ENCODE measurements around the gene ISM1. TPM values are rescaled to one million over a fixed set of nuclear protein-coding genes. Genes with fewer than 3 reads are reported as not detected.

ISM1 gene
- polyA plus RNA-seq, 3 donors = not detected

GRCh38 chr20:13318871-13319521, 97.9 kb downstream of the ISM1 start:
- no peak overlapping the region for H3K9ac ChIP-seq (ENCODE audit: insufficient read depth, low read length, poor library complexity, severe bottlenecking)
- Mint-ChIP-seq H3K4me1 (no peaks in the 10 kb centered on the region), H3K27me3 (ENCODE audit: low read depth in 3 of 3) (peaks cover 0 to 5% (median 2%) of the 10 kb centered on the region in 3 donors), H3K27ac (no peak overlapping the region), H3K4me3 (no peak overlapping the region), H3K9me3 (peaks cover 0 to 5% (median 2%) of the 10 kb centered on the region in 7 donors), H3K36me3 (no peaks in the 10 kb centered on the region)
- no peaks in the 10 kb centered on the region for H3K79me2 ChIP-seq (ENCODE audit: insufficient read depth, low read length)
- H3K4me2 ChIP-seq (replicated peaks; ENCODE audit: extremely low read depth, low read length, poor library complexity, severe bottlenecking) = no peak overlapping the region
- H3K27me3 ChIP-seq (ENCODE audit: control insufficient read depth in 2 of 2, insufficient read depth in 2 of 2, low read length in 2 of 2) = no peaks in the 10 kb centered on the region
- H3K27ac ChIP-seq (ENCODE audit: low read depth in 1 of 2, low read length in 2 of 2) = no peak overlapping the region
- no peak overlapping the region for H3K4me3 ChIP-seq (replicated peaks in 1 of 3; ENCODE audit: low read depth in 2 of 3, low read length in 3 of 3)
- H4K20me1 ChIP-seq (ENCODE audit: insufficient read depth, low read length) = no peaks in the 10 kb centered on the region
- 90% methylated on average over 2 of the region's 5 CpGs for WGBS (ENCODE audit: insufficient coverage)
- H3K4me1 ChIP-seq (ENCODE audit: control insufficient read depth in 1 of 2, insufficient read depth in 2 of 2, low read length in 2 of 2) = no peaks in the 10 kb centered on the region
- no peaks in the 10 kb centered on the region for H3K9me3 ChIP-seq (replicated peaks in 1 of 2; ENCODE audit: control insufficient read depth in 1 of 2, insufficient read depth in 1 of 2, low read length in 2 of 2)
- TF ChIP-seq CTCF (IDR thresholded peaks at IDR 0.05) = no peak
- H2AFZ ChIP-seq (ENCODE audit: insufficient read depth, low read depth, low read length, poor library complexity, severe bottlenecking) = no peak overlapping the region
- no peaks in the 10 kb centered on the region for H3K36me3 ChIP-seq (replicated peaks in 1 of 2; ENCODE audit: control insufficient read depth in 1 of 2, insufficient read depth in 2 of 2, low read length in 2 of 2)
- DNase-seq = no peak
- intact Hi-C loops (cut with micrococcal nuclease) = no loop called here

GRCh38 chr20:13320702-13321101, 99.6 kb downstream of the ISM1 start:
- DNase-seq = no peak
- Histone ChIP-seq H3K9ac (ENCODE audit: insufficient read depth, low read length, poor library complexity, severe bottlenecking) (no peak overlapping the region), H3K79me2 (ENCODE audit: insufficient read depth, low read length) (no peaks in the 10 kb centered on the region), H3K4me3 (replicated peaks in 1 of 3; ENCODE audit: low read depth in 2 of 3, low read length in 3 of 3) (no peak overlapping the region), H2AFZ (ENCODE audit: insufficient read depth, low read depth, low read length, poor library complexity, severe bottlenecking) (no peak overlapping the region), H3K4me1 (ENCODE audit: control insufficient read depth in 1 of 2, insufficient read depth in 2 of 2, low read length in 2 of 2) (no peaks in the 10 kb centered on the region), H3K36me3 (replicated peaks in 1 of 2; ENCODE audit: control insufficient read depth in 1 of 2, insufficient read depth in 2 of 2, low read length in 2 of 2) (no peaks in the 10 kb centered on the region), H3K27ac (ENCODE audit: low read depth in 1 of 2, low read length in 2 of 2) (no peak overlapping the region), H4K20me1 (ENCODE audit: insufficient read depth, low read length) (no peaks in the 10 kb centered on the region), H3K4me2 (replicated peaks; ENCODE audit: extremely low read depth, low read length, poor library complexity, severe bottlenecking) (no peak overlapping the region), H3K9me3 (replicated peaks in 1 of 2; ENCODE audit: control insufficient read depth in 1 of 2, insufficient read depth in 1 of 2, low read length in 2 of 2) (no peaks in the 10 kb centered on the region), H3K27me3 (ENCODE audit: control insufficient read depth in 2 of 2, insufficient read depth in 2 of 2, low read length in 2 of 2) (no peaks in the 10 kb centered on the region)
- H3K9me3 Mint-ChIP-seq = peaks cover 0 to 5% (median 2%) of the 10 kb centered on the region in 7 donors
- intact Hi-C loops (cut with micrococcal nuclease) = no loop called here
- peaks cover 2 to 6% (median 5%) of the 10 kb centered on the region in 3 donors for H3K27me3 Mint-ChIP-seq (ENCODE audit: low read depth in 3 of 3)
- 67% methylated on average over 1 of the region's 4 CpGs for WGBS (ENCODE audit: insufficient coverage)
- H3K4me1 Mint-ChIP-seq = no peaks in the 10 kb centered on the region
- no peak for TF ChIP-seq CTCF (IDR thresholded peaks at IDR 0.05)
- H3K4me3 Mint-ChIP-seq = no peak overlapping the region
- no peak overlapping the region for H3K27ac Mint-ChIP-seq
- H3K36me3 Mint-ChIP-seq = no peaks in the 10 kb centered on the region
